GM23248 (cell line): ENCODE data around the gene PIP4P1.

ENCODE experiments used
- EZH2 ChIP-seq: fragments of 200-600 bp; sonication (generic); IDR thresholded peaks from 2 replicates; pipeline ENCODE4 v1.6.1; 2018; ENCODE audit warnings: antibody characterized with exemption, mild to moderate bottlenecking; ENCODE audit not compliant: insufficient read depth, poor library complexity, severe bottlenecking
- EZH2phosphoT487 ChIP-seq: fragments of 200-600 bp; sonication (generic); IDR thresholded peaks from 2 replicates; pipeline ENCODE4 v1.6.1; 2018; ENCODE audit warnings: antibody characterized with exemption, moderate library complexity, mild to moderate bottlenecking, low read depth; ENCODE audit not compliant: insufficient read depth

DNA sequence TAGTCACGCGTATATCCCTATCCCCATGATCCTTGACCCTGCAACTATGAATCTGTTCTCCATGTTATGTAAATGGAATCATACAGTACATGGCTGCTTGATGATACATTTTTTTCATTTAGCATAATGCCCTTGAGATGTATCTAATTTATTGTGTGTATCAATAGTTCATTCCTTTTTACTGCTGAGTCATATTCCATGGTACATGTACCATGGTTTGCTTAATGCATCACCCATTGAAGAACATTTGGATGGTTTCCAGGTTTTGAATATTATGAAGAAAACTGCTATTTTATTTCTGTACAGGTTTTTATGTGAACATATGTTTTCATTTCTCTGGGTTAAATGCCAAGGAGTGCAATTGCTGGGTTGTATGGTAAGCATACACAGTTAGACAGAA lies 40.1 kb upstream of the PIP4P1 start:
- TF ChIP-seq EZH2: no peak
- TF ChIP-seq EZH2phosphoT487: no peak
